PFSK-1 (cell line): Measurements from ENCODE around the gene HSDL2.

Experiments
- FOXP2 ChIP-seq: optimal IDR thresholded peaks from 2 replicates; pipeline ENCODE3; 2011; ENCODE audit warnings: borderline replicate concordance, control low read depth, inconsistent platforms; ENCODE audit not compliant: insufficient read depth; ENCODE audit errors: extremely low read length, extremely low read depth
- POLR2AphosphoS5 ChIP-seq: IDR thresholded peaks from 2 replicates; pipeline ENCODE4 v1.6.1; 2012; ENCODE audit warnings: low read depth, mild to moderate bottlenecking, control low read depth, low read length, moderate library complexity
- REST ChIP-seq, 2 experiments: IDR thresholded peaks; 2 replicates each; pipeline versions ENCODE4 v1.6.1 to v1.8.0; 2011 to 2012; ENCODE audit warnings: low read depth in 2 of 2, low read length in 2 of 2, control low read depth in 1 of 2, inconsistent platforms in 1 of 2, mild to moderate bottlenecking in 1 of 2, moderate library complexity in 1 of 2; ENCODE audit not compliant: insufficient read depth in 1 of 2
- SIN3A ChIP-seq: IDR thresholded peaks from 2 replicates; pipeline ENCODE4 v1.6.1; 2012; ENCODE audit warnings: mild to moderate bottlenecking, low read length, moderate library complexity, borderline replicate concordance; ENCODE audit not compliant: insufficient read depth
- TAF1 ChIP-seq: IDR thresholded peaks from 2 replicates; pipeline ENCODE4 v1.6.1; 2012; ENCODE audit warnings: low read length, control low read depth, borderline replicate concordance; ENCODE audit not compliant: insufficient read depth

HSDL2 gene

GRCh38 chr9:112380825-112381221 lies 915 bp downstream of the HSDL2 start:
- TF ChIP-seq POLR2AphosphoS5: no peak
- no peak for TF ChIP-seq TAF1
- no peak for TF ChIP-seq REST (IDR thresholded peaks at IDR 0.05; ENCODE audit: insufficient read depth in 1 of 2, low read depth in 2 of 2, low read length in 2 of 2)
- TF ChIP-seq SIN3A: no peak
- TF ChIP-seq FOXP2: no peak

DNA sequence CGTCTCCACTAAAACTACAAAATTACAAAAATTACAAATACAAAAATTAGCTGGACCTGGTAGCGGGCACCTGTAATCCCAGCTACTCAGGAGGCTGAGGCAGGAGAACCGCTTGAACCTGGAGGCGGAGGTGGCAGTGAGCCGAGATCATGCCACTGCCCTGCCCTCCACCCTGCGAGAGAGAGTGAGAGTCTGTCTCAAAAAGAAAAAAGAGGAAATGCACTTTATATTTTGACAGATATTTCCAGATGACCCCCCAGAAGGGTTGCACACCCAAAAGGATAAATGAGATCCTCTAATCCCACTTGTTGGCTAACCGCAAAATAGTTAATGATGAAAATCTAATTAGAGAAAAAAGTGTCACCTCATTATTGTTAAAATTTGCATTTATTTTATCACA lies 2.2 kb downstream of the HSDL2 start:
- TF ChIP-seq TAF1 (no peak), FOXP2 (no peak), SIN3A (no peak), REST (IDR thresholded peaks at IDR 0.05; ENCODE audit: insufficient read depth in 1 of 2, low read depth in 2 of 2, low read length in 2 of 2) (no peak), POLR2AphosphoS5 (no peak)

GRCh38 chr9:112382501-112383364 lies 2.8 kb downstream of the HSDL2 start:
- TF ChIP-seq TAF1: no peak
- no peak for TF ChIP-seq REST (IDR thresholded peaks at IDR 0.05; ENCODE audit: insufficient read depth in 1 of 2, low read depth in 2 of 2, low read length in 2 of 2)
- no peak for TF ChIP-seq POLR2AphosphoS5
- no peak for TF ChIP-seq SIN3A
- no peak for TF ChIP-seq FOXP2

- no peak for TF ChIP-seq POLR2AphosphoS5
- TF ChIP-seq SIN3A: no peak
- no peak for TF ChIP-seq TAF1
- TF ChIP-seq FOXP2: no peak
- TF ChIP-seq REST (IDR thresholded peaks at IDR 0.05; ENCODE audit: insufficient read depth in 1 of 2, low read depth in 2 of 2, low read length in 2 of 2): no peak
These were observed 4.3 kb downstream of the HSDL2 start for GRCh38 chr9:112384219-112384618.

GRCh38 chr9:112384690-112385089 lies 4.8 kb downstream of the HSDL2 start:
- no peak for TF ChIP-seq FOXP2
- TF ChIP-seq POLR2AphosphoS5: no peak
- no peak for TF ChIP-seq SIN3A
- no peak for TF ChIP-seq REST (IDR thresholded peaks at IDR 0.05; ENCODE audit: insufficient read depth in 1 of 2, low read depth in 2 of 2, low read length in 2 of 2)
- TF ChIP-seq TAF1: no peak
